ENCODE results near the gene TOR4A. TPM values are rescaled to one million over a fixed set of nuclear protein-coding genes. Genes with fewer than 3 reads are reported as not detected.

The TOR4A gene
- total and polyA plus RNA-seq, 9 of the 15 experiments (the other 6 are each of a cell fraction or from before 2014, with no cell fraction given) = 3.9 to 49.2 (median 8.8) TPM

GRCh38 chr9:137245450-137246421 lies 31.8 kb upstream of the TOR4A start (continued):
- TF ChIP-seq MGA (IDR thresholded peaks at IDR 0.05) = no peak
- TF ChIP-seq KLF10 (CRISPR knock-in tag; IDR thresholded peaks at IDR 0.05) = no peak
- TF ChIP-seq, protein P1, sequence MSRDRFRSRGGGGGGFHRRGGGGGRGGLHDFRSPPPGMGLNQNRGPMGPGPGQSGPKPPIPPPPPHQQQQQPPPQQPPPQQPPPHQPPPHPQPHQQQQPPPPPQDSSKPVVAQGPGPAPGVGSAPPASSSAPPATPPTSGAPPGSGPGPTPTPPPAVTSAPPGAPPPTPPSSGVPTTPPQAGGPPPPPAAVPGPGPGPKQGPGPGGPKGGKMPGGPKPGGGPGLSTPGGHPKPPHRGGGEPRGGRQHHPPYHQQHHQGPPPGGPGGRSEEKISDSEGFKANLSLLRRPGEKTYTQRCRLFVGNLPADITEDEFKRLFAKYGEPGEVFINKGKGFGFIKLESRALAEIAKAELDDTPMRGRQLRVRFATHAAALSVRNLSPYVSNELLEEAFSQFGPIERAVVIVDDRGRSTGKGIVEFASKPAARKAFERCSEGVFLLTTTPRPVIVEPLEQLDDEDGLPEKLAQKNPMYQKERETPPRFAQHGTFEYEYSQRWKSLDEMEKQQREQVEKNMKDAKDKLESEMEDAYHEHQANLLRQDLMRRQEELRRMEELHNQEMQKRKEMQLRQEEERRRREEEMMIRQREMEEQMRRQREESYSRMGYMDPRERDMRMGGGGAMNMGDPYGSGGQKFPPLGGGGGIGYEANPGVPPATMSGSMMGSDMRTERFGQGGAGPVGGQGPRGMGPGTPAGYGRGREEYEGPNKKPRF (IDR thresholded peaks at IDR 0.05; ENCODE audit: low read depth, low read length) = no peak
- no peak for TF ChIP-seq ZNF655 (CRISPR knock-in tag; IDR thresholded peaks at IDR 0.05)
- no peak for TF ChIP-seq CAMTA2 (CRISPR knock-in tag; conservative IDR thresholded peaks at IDR 0.05)
- TF ChIP-seq PTBP1 (IDR thresholded peaks at IDR 0.05; ENCODE audit: low read depth, low read length) = no peak
- no peak for TF ChIP-seq CREM (IDR thresholded peaks at IDR 0.05; ENCODE audit: low read depth)
- TF ChIP-seq KAT7 (CRISPR knock-in tag; IDR thresholded peaks at IDR 0.05; ENCODE audit: borderline replicate concordance) = no peak
